HUDEP-2 (cell line): ENCODE results near the gene SDCCAG8.

ENCODE experiments used
- DNase-seq, 76 experiments: peaks; one replicate each; lab custom pipeline; 2025; ENCODE audit not compliant: unreplicated experiment in 76 of 76; lab: John Stamatoyannopoulos, UW

The SDCCAG8 gene

GRCh38 chr1:243529512-243529911, 273.7 kb downstream of the SDCCAG8 start:
- DNase-seq: no peak

- no peak for DNase-seq
Observed at GRCh38 chr1:243535014-243535413, 279.2 kb downstream of the SDCCAG8 start.

DNA sequence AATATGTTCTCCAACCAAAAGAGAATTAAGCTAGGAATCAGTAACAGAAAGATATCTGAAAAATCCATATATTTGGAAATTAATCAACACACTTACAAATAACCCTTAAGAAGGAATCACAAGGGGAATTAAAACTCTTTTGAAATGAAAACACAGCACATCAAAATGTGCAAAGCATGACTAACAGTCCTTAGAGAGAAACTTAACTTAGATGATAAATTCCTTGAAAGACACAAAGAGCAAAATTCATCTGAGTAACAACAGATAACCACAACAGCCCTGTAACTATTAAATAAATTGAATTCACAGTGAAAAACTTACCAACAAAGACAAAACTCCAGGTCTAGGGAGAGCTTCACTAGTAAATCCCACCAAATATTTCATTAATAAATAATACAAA, 283.8 kb downstream of the SDCCAG8 start:
- no peak for DNase-seq

GRCh38 chr1:243542739-243543415, 287.0 kb downstream of the SDCCAG8 start:
- DNase-seq: peak in 2 of 76 experiments; percentile 5 to 11

- DNase-seq: no peak
Observed at GRCh38 chr1:243543501-243543900, 287.7 kb downstream of the SDCCAG8 start.

DNA sequence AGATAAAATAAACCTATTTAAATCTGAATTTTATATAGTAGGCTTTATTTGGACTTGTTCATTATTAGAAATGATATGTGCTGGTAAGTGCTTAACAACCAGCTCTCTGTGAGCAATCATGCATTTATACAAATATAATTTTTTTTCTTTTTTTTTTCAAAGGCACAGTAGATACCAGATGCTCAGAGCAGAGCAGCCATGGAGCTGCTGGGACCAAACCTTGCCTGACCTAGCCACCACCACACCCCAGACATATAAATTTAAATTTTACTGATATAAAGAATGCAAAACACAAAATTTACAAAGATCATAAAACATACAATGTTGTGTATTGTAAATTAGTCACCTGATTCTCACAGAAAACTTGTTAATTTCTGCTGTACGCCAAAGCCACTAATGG, 290.6 kb downstream of the SDCCAG8 start:
- no peak for DNase-seq

DNA sequence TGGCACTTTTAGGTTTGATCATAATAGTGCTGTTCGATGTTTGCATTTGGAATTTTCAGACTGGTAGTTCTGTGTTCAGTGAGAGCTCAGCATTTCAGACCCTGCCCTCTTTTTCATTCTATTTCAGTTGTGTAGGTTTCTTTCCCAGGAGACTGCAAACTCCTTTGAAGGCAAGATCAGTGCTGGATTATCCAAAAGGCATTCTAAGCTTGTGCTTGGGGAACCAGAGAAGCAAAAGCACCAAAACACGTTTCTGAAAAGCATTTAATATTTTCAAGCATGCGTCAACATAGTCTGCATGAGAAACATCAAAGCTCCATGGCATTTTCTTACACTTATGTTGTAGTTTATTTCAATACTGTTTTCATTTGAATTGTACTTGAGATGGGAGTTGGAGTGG, 292.1 kb downstream of the SDCCAG8 start:
- DNase-seq: no peak

- no peak for DNase-seq
Observed at GRCh38 chr1:243548516-243548915, 292.7 kb downstream of the SDCCAG8 start.

- DNase-seq: no peak
Observed at GRCh38 chr1:243549108-243549507, 293.3 kb downstream of the SDCCAG8 start.
